A549 treated with AZD2906 at 1 μM for 4 hours (cell line): Measurements from ENCODE around the gene GRIA4. TPM values are rescaled to one million over a fixed set of nuclear protein-coding genes. Genes with fewer than 3 reads are reported as not detected.

Experiments used
- total RNA-seq: library from RNA; stranded (reverse); fragments of 200-300 nt; extraction: Qiagen RNA extraction; gene quantifications from 5 replicates; pipeline ENCODE4 v1.2.3, GENCODE V29; 2022

GRIA4 gene
- total RNA-seq, result not detected in 5 replicates

DNA sequence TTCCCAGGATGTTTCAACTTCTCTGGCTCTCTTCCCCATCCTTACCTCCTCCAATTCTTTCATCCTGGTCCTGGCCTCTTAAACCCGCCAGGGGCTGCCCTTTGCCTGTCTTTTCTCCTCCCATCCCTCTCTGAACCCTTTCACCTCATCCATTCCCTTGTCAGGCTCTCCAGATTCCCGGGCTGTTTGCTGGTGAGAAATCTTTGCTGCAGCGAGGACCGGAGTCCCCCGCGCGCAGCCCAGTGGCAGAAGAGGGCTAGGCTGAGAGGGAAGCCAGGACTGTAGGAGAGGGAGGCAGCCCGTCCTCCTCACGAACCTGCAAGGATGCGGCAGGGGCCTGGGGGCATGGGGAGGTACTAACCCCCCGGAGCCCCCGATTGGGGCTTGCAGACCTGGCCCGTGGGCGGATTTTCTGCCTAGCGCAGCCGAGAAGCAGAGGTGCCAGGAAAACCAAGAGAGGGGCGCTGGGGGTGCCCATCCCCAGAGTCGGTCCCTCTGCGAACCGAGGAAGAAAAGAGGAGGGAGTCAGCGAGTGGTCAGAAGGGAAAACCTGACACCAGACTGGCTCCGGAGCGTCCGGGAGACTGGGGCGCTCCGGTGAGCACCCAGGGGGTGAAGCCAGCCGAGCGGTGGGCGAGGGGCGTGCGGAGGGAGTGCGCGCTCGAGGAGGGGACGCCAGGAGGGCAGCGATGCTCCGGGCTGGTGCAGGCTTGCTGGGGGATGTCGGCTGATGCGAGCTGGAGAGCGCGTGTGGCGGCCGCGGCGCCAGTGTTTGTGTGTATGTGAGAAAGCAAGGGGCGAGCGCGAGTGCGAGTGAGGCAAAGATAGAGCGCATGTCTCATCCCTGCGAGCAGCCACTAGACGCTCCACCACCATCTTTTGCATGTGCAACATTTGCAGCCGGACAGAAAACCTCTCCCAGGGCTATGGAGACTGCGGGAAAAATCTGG lies at the start of gene GRIA4:
Gene GRIA4, plus strand, starts transcription at position 242 of the 950 bp plus-strand sequence. CDS start 925 bp downstream, outside the sequence.

DNA sequence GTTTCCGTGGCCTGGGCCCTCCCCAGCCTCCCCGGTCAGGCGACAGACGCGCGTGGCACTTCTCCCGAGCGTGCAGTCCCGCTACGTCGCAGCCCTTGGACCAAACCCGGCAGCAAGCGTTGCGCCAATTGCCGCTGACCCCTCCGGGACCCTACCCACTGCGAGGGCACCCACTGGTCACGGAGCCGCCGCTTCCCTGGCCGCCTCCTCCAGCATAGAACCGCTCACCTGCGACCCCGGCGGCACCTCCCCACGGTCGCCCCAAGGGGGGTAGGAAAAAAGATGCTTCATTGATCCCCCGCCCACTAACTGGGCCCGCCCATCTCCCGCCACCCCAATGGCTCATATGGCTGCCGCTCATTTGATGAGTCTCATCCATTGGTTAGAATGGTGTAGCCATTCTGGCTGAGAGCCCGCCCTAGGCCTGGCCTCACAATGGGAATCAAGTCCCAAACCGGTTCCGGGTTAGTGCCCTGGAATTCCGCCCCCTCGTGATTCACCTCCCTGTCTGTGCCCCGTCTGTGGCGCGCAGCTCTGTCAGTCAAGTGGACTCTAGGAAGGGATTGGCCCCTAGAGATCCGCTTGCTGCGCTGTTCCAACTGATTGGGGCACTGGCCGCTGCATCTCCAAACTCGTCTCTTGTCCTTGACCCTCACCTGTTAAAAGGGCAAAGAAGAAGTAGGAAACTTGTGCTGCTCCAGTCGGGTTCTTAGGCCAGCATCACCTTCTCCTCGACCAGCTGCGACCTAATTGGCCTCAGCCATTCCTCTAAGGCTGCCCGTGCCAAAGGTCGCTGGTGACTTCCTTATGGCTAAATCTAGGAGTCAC lies 412.3 kb downstream of the GRIA4 start, which contains the start of gene MSANTD4:
Gene MSANTD4, minus strand, starts transcription at position 274 of the 828 bp plus-strand sequence. CDS start 11,323 bp downstream, outside the sequence.

